ENCODE data around the gene RALGDS. TPM values are rescaled to one million over a fixed set of nuclear protein-coding genes. Genes with fewer than 3 reads are reported as not detected.

The RALGDS gene
- total and polyA plus RNA-seq, 2 of the 4 experiments (the other 2 are of a cell fraction): 13.1 to 36.9 TPM

GRCh38 chr9:133101356-133102189 lies 19.5 kb downstream of the RALGDS start:
- POLR2A ChIA-PET (ENCODE audit: unreplicated experiment): no interaction called here
- H2BK120ac ChIP-seq (ENCODE audit: low read depth, low read length): no peak overlapping the region
- H2AFZ ChIP-seq (replicated peaks; ENCODE audit: low read length, poor library complexity): no peak overlapping the region
- no peak overlapping the region for H3K4me3 ChIP-seq (ENCODE audit: insufficient read depth, low read depth, low read length)
- H3K4ac ChIP-seq (ENCODE audit: low read depth, low read length): no peak overlapping the region
- ATAC-seq (ENCODE audit: low read depth): no peak
- no peak overlapping the region for H2BK5ac ChIP-seq (ENCODE audit: low read depth, low read length, poor library complexity, severe bottlenecking)
- H3K9ac ChIP-seq (ENCODE audit: low read depth, low read length): no peak overlapping the region
- no peak overlapping the region for H2AK9ac ChIP-seq (replicated peaks; ENCODE audit: low read depth, low read length, poor library complexity)
- no peak overlapping the region for H4K8ac ChIP-seq (ENCODE audit: low read depth in 2 of 2, low read length in 2 of 2)
- no peaks in the 10 kb centered on the region; a peak in 1 of 4 replicates for H3K79me1 ChIP-seq (ENCODE audit: low read depth in 1 of 2, low read length in 2 of 2)
- no peak overlapping the region for H4K5ac ChIP-seq (ENCODE audit: low read depth, low read length)
- dilution Hi-C loops (cut with HindIII; ENCODE audit: low sequenced_read_pairs, unreplicated experiment): no loop called here
- no peak overlapping the region for H3K18ac ChIP-seq (ENCODE audit: low read depth, low read length)
- H3K56ac ChIP-seq (ENCODE audit: extremely low read depth, insufficient read depth, low read length): no peak overlapping the region
- no peak overlapping the region for H2AK5ac ChIP-seq (ENCODE audit: low read depth, low read length)
- WGBS, 2 experiments (ENCODE audit: extremely low coverage in 2 of 2, insufficient read length in 1 of 2): 98% methylated on average over 16 of the region's 32 CpGs; no CpG with 5 or more reads in 1 of the 2 experiments
- H3K36me3 ChIP-seq (ENCODE audit: control insufficient read depth, insufficient read depth, low read length): peaks cover 65% of the 10 kb centered on the region
- CTCF ChIA-PET: interaction anchor here (1.5 kb wide), 1 partner anchor 43 kb away, joined by 7 read pairs; no protein-coding TSS in a partner anchor
- no peak overlapping the region for H2BK15ac ChIP-seq (ENCODE audit: low read depth, low read length)
- no peak overlapping the region for H3K23ac ChIP-seq (ENCODE audit: low read depth, low read length)
- H3K9me1 ChIP-seq (ENCODE audit: insufficient read depth, low read length): no peaks in the 10 kb centered on the region
- no peak overlapping the region for H2BK20ac ChIP-seq (ENCODE audit: low read depth, low read length)
- peaks cover 3% of the 10 kb centered on the region; the same call in 1 of the 2 replicates for H3K9me3 ChIP-seq (ENCODE audit: control insufficient read depth, insufficient read depth, low read length)
- no peaks in the 10 kb centered on the region for H3K27me3 ChIP-seq (ENCODE audit: control insufficient read depth, insufficient read depth, low read length)
- DNase-seq: no peak
- H3K4me2 ChIP-seq (ENCODE audit: low read depth, low read length): no peak overlapping the region
- H3K27ac ChIP-seq (ENCODE audit: insufficient read depth, low read length): no peak overlapping the region
- BruUV-seq (replicated peaks): no TSS peak
- H4K20me1 ChIP-seq (ENCODE audit: insufficient read depth, low read length): peaks cover 7% of the 10 kb centered on the region; the same call in 1 of the 2 replicates
- no peak for TF ChIP-seq SMC3 (IDR thresholded peaks at IDR 0.05; ENCODE audit: low read depth, low read length)
- no peak for TF ChIP-seq CEBPB (IDR thresholded peaks at IDR 0.05; ENCODE audit: low read depth, low read length)
- TF ChIP-seq RAD21 (IDR thresholded peaks at IDR 0.05; ENCODE audit: low read length): no peak
- no peak for TF ChIP-seq MXI1 (IDR thresholded peaks at IDR 0.05; ENCODE audit: borderline replicate concordance, low read depth, low read length)
- no peak for TF ChIP-seq CHD1 (IDR thresholded peaks at IDR 0.05; ENCODE audit: low read depth, low read length)
- no peak for TF ChIP-seq POLR2A (IDR thresholded peaks at IDR 0.05; ENCODE audit: low read depth, low read length)
- H3K4me1 ChIP-seq (ENCODE audit: control insufficient read depth, insufficient read depth, low read length): no peaks in the 10 kb centered on the region
- H3K14ac ChIP-seq (replicated peaks; ENCODE audit: low read depth, low read length): no peak overlapping the region
- in situ Hi-C loops (cut with MboI; ENCODE audit: low sequenced_read_pairs): no loop called here
- intact Hi-C loops (cut with micrococcal nuclease): loop anchor here (2.0 kb wide), 1 partner anchor 79 kb away; no protein-coding TSS in a partner anchor
- H4K91ac ChIP-seq (ENCODE audit: insufficient read depth, low read depth, low read length): no peak overlapping the region

Measured in IMR-90 (cell line).